ENCODE data around the gene SP1.
A peak's percentile ranks its signal among the peaks of the same experiment; 100 is the strongest.

The SP1 gene

DNA sequence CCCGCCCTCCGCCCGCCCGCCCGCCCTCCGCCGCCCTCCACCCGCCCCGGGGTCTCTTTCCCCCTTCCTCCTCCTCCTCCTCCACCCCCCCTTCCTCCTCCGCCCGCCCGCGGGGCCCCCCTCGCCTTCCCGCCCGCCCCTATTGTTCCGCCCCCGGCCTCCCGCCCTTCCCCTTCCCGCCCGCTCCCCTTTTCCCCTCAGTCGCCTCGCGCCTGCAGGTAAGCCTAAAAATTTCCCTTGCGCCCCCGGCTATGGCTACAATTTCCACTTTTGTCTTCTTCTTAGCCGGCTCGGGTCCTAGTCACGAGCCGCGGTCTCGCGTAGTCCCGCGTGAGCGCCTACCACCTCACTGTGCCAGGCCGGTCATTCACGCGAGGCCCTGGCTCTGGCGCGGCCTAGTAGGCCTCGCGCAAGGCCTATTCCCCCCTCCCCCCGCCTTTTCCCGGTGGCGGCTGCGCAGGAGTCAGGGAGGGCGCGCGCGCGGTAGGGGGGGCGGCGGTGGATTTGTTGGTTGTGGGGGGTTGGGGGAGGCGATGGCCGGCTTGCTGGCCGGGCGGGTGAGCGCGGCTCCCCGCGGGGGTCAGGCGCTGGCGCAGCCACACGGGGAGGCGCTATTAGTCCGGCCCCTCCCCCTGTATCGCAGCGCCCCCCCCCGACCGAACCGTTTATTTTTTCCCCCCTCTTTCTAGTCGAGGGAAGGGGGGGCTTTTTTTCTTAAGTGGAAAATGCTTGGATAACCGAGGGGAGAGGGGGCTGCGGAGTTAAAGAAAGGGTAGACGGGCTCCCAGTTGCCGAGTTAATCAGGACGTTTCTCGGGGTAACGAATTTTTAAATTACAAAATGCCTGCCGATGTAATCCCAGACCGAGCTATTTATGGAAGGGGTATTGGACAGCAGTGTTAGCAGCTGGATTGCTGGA lies 72.4 kb downstream of the SP1 start:
- peak; percentile 72 for DNase-seq

GRCh38 chr12:53453953-53454640 lies 74.1 kb downstream of the SP1 start:
- DNase-seq = no peak

- no peak for DNase-seq
These were observed 74.7 kb downstream of the SP1 start for GRCh38 chr12:53454707-53455106.

DNA sequence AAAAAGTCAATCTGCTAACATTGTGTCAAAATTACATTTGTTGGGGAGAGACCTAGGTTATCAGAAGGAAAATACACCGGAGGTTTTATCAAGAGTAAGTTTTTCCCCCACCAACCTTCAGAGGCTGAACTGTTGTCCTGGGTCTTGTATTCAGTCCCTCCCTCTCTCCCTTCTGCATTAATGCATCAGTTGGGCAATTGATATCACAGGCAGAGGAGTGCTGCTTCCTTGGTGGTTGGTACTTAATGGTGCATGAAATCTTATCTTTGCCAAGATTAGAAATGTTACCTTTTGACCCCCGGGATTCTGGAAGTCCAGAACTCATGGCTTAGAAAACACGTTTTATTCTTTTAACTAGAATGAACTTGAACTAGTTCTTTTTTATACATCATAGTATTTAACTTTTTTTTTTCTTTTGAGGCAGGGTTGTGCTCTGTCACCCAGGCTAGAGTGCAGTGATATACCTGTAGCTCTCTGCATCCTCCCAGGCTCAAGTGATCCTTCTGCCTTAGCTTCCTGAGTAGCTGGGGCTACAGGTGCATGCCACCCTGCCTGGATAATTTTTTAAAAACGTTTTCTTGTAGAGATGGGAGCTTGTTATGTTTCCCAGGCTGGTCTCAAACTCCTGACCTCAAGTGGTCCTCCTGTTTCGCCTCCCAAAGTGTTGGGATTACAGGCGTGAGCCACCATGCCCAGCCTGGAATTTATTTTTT lies 76.8 kb downstream of the SP1 start:
- no peak for DNase-seq

- no peak for DNase-seq
These were observed 79.1 kb downstream of the SP1 start for GRCh38 chr12:53459097-53459496.

- no peak for DNase-seq
These were observed 81.1 kb downstream of the SP1 start for GRCh38 chr12:53461059-53461458.

DNA sequence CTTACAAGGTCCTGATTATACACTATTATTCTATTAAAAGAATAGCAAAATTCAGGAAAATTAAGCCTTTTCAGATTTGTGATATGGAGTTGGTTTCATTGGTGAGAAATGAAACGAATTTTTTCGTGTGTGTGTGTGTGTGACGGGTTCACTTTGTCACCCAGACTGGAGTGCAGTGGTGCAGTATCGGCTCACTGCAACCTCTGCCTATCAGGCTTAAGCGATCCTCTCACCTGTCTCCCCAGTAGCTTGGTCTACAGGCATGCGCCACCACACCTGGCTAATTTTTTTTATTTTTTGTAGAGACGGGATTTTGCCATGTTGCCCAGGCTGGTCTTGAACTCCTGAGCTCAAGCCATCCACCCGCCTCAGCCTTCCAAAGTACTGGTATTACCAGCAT lies 81.6 kb downstream of the SP1 start:
- DNase-seq = no peak

GRCh38 chr12:53462935-53463334 lies 83.0 kb downstream of the SP1 start:
- no peak for DNase-seq

DNA sequence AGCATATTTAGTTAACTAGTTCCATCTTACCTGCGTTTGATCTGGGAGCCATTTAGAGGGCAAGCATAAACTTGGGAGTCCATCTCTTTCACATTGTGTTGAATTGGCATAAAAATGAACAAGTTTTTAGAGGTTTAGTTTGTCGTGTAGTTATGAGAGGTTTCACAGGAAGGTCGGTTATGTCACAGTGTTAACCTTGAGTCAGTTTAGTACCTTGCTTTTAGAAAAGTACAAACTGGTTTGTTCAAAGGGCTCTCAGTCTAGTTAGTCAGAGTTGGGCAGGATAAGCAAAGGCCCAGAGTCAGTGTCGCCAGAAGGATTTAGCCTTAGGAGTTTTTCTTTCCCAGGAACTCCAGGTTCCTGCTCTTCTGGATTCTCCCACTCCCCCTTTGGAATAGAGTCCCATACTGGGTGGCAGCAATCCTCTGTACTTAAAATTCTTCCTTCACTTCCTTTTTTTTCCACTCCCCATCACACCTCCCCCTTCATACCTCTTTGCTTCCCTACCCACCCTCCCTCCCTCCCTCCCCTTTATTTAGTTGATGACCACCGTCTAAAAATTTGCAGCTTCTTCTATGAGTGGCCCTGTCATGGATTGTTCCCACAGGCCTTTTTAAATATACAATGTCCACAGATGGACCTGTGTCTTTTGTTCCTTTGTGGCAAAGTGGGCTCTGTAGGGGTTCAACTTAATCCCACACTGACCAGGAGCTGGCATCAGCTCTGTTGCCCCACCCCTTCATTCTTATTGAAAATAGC lies 84.0 kb downstream of the SP1 start:
- no peak for DNase-seq

GRCh38 chr12:53464685-53465418 lies 84.9 kb downstream of the SP1 start:
- DNase-seq = no peak

GRCh38 chr12:53465679-53466078 lies 85.7 kb downstream of the SP1 start:
- no peak for DNase-seq
